HEK293 (cell line): ENCODE measurements around the gene SLC35A2.

Source experiments
- CTCF ChIA-PET: fragments of 350-600 bp; formaldehyde crosslinking; extraction: SDS; loops from one replicate; lab custom pipeline; 2021; ENCODE audit warnings: antibody characterized with exemption; lab: Yijun Ruan, JAX
- POLR2A ChIA-PET: fragments of 300-600 bp; formaldehyde crosslinking; extraction: SDS; loops from one replicate; lab custom pipeline; 2020; ENCODE audit warnings: antibody characterized with exemption, inconsistent platforms; lab: Yijun Ruan, JAX
- H3K27ac ChIP-seq: fragments of 200-500 bp; sonication (Bioruptor generic); 2 replicates; pipeline ENCODE4 v1.5.1; 2014; ENCODE audit warnings: low read depth, low read length, control low read depth, inconsistent platforms; ENCODE audit errors: extremely low read depth
- H3K36me3 ChIP-seq, 2 experiments: fragments of 200-500 bp in 1 of 2; sonication (Bioruptor generic) in 1 of 2; 1 replicate in 1 of 2; 2 replicates in 1 of 2; pipeline ENCODE4 v1.5.1; 2014 to 2017; ENCODE audit warnings: inconsistent platforms in 2 of 2, low read length in 2 of 2; ENCODE audit not compliant: control insufficient read depth in 2 of 2, insufficient read depth in 1 of 2
- H3K4me1 ChIP-seq: fragments of 200-500 bp; sonication (Bioruptor generic); 2 replicates; pipeline ENCODE4 v1.5.1; 2014; ENCODE audit warnings: mild to moderate bottlenecking, low read length, inconsistent platforms; ENCODE audit not compliant: control insufficient read depth, insufficient read depth
- H3K4me3 ChIP-seq: 2 replicates; pipeline ENCODE4 v1.5.1; 2011; ENCODE audit warnings: low read depth, mild to moderate bottlenecking, control low read depth, low read length, moderate library complexity
- H3K9me3 ChIP-seq: fragments of 200-500 bp; sonication (Bioruptor generic); 2 replicates; pipeline ENCODE4 v1.5.1; 2014; ENCODE audit warnings: low read depth, low read length, inconsistent platforms; ENCODE audit not compliant: control insufficient read depth, insufficient read depth
- EGR2 ChIP-seq: fragments of 450-650 bp; formaldehyde crosslinking; IDR thresholded peaks from 2 replicates; pipeline ENCODE4 v1.5.1; 2016; ENCODE audit warnings: low read depth, missing biosample characterization, missing genetic modification characterization
- HOXD13 ChIP-seq: sonication (generic); formaldehyde crosslinking; IDR thresholded peaks from 2 replicates; pipeline ENCODE4 v1.8.0; 2022; ENCODE audit warnings: missing genetic modification reagents, borderline replicate concordance
- OSR2 ChIP-seq: fragments of 450-650 bp; formaldehyde crosslinking; IDR thresholded peaks from 2 replicates; pipeline ENCODE4 v1.5.1; 2016; ENCODE audit warnings: missing biosample characterization, missing genetic modification characterization
- SP3 ChIP-seq: fragments of 450-650 bp; formaldehyde crosslinking; IDR thresholded peaks from 2 replicates; pipeline ENCODE4 v1.5.1; 2016; ENCODE audit warnings: missing biosample characterization, missing genetic modification characterization
- ZBTB17 ChIP-seq: fragments of 450-650 bp; formaldehyde crosslinking; IDR thresholded peaks from 2 replicates; pipeline ENCODE4 v1.5.1; 2016; ENCODE audit warnings: missing biosample characterization, missing genetic modification characterization
- ZBTB20 ChIP-seq: fragments of 450-650 bp; formaldehyde crosslinking; IDR thresholded peaks from 2 replicates; pipeline ENCODE4 v1.5.1; 2016; ENCODE audit warnings: missing biosample characterization, missing genetic modification characterization
- ZFP3 ChIP-seq: fragments of 450-650 bp; formaldehyde crosslinking; IDR thresholded peaks from 2 replicates; pipeline ENCODE4 v1.5.1; 2016; ENCODE audit warnings: low read depth, missing biosample characterization, missing genetic modification characterization
- ZNF132 ChIP-seq: fragments of 450-650 bp; formaldehyde crosslinking; IDR thresholded peaks from 2 replicates; pipeline ENCODE4 v1.5.1; 2017; ENCODE audit warnings: missing biosample characterization, missing genetic modification characterization, borderline replicate concordance
- ZNF140 ChIP-seq: fragments of 450-650 bp; formaldehyde crosslinking; IDR thresholded peaks from 2 replicates; pipeline ENCODE4 v1.5.1; 2016; ENCODE audit warnings: missing biosample characterization, missing genetic modification characterization
- ZNF174 ChIP-seq: fragments of 450-650 bp; formaldehyde crosslinking; IDR thresholded peaks from 2 replicates; pipeline ENCODE4 v1.5.0; 2017; ENCODE audit warnings: missing biosample characterization, mild to moderate bottlenecking, missing genetic modification characterization
- ZNF175 ChIP-seq: fragments of 450-650 bp; formaldehyde crosslinking; IDR thresholded peaks from 2 replicates; pipeline ENCODE4 v1.5.1; 2016; ENCODE audit warnings: missing biosample characterization, missing genetic modification characterization
- ZNF221 ChIP-seq: fragments of 450-650 bp; formaldehyde crosslinking; IDR thresholded peaks from 2 replicates; pipeline ENCODE4 v1.5.1; 2017; ENCODE audit warnings: missing biosample characterization, missing genetic modification characterization, borderline replicate concordance
- ZNF24 ChIP-seq: fragments of 450-650 bp; formaldehyde crosslinking; IDR thresholded peaks from 2 replicates; pipeline ENCODE4 v1.5.1; 2016; ENCODE audit warnings: missing biosample characterization, missing genetic modification characterization
- ZNF302 ChIP-seq: fragments of 450-650 bp; formaldehyde crosslinking; IDR thresholded peaks from 2 replicates; pipeline ENCODE4 v1.5.1; 2016; ENCODE audit warnings: missing biosample characterization, missing genetic modification characterization, low read depth
- ZNF426 ChIP-seq: fragments of 450-650 bp; formaldehyde crosslinking; IDR thresholded peaks from 2 replicates; pipeline ENCODE4 v1.5.1; 2017; ENCODE audit warnings: missing biosample characterization, missing genetic modification characterization, mild to moderate bottlenecking, inconsistent platforms, moderate library complexity
- ZNF549 ChIP-seq: fragments of 450-650 bp; IDR thresholded peaks from 2 replicates; pipeline ENCODE4 v1.5.1; 2018; ENCODE audit warnings: missing biosample characterization, missing genetic modification characterization, mild to moderate bottlenecking, inconsistent platforms, moderate library complexity
- ZNF660 ChIP-seq: fragments of 450-650 bp; IDR thresholded peaks from 2 replicates; pipeline ENCODE4 v1.5.1; 2018; ENCODE audit warnings: missing biosample characterization, mild to moderate bottlenecking, missing genetic modification characterization
- ZNF701 ChIP-seq: fragments of 450-650 bp; formaldehyde crosslinking; IDR thresholded peaks from 2 replicates; pipeline ENCODE4 v1.5.1; 2016; ENCODE audit warnings: missing biosample characterization, missing genetic modification characterization
- ZNF792 ChIP-seq: fragments of 450-650 bp; formaldehyde crosslinking; IDR thresholded peaks from 2 replicates; pipeline ENCODE4 v1.5.1; 2016; ENCODE audit warnings: missing biosample characterization, missing genetic modification characterization
- ZNF830 ChIP-seq: fragments of 450-650 bp; IDR thresholded peaks from 2 replicates; pipeline ENCODE4 v1.5.0; 2018; ENCODE audit warnings: missing biosample characterization, missing genetic modification characterization, low read depth, mild to moderate bottlenecking, moderate library complexity
- ZXDB ChIP-seq: fragments of 450-650 bp; formaldehyde crosslinking; IDR thresholded peaks from 2 replicates; pipeline ENCODE4 v1.5.1; 2016; ENCODE audit warnings: missing biosample characterization, missing genetic modification characterization
- TF ChIP-seq, protein P1 (sequence below): fragments of 450-650 bp; formaldehyde crosslinking; IDR thresholded peaks from 2 replicates; pipeline ENCODE4; 2016; ENCODE audit warnings: missing biosample characterization, missing genetic modification characterization
- TF ChIP-seq, protein P2 (sequence below): fragments of 450-650 bp; formaldehyde crosslinking; IDR thresholded peaks from 2 replicates; pipeline ENCODE4 v1.5.1; 2017; ENCODE audit warnings: missing biosample characterization, missing genetic modification characterization
- TF ChIP-seq, protein P3 (sequence below): fragments of 450-650 bp; formaldehyde crosslinking; IDR thresholded peaks from 2 replicates; pipeline ENCODE4 v1.5.1; 2016; ENCODE audit warnings: missing biosample characterization, missing genetic modification characterization
- TF ChIP-seq, protein P4 (sequence below): fragments of 450-650 bp; formaldehyde crosslinking; IDR thresholded peaks from 2 replicates; pipeline ENCODE4 v1.5.1; 2017; ENCODE audit warnings: missing biosample characterization, missing genetic modification characterization

SLC35A2 gene

DNA sequence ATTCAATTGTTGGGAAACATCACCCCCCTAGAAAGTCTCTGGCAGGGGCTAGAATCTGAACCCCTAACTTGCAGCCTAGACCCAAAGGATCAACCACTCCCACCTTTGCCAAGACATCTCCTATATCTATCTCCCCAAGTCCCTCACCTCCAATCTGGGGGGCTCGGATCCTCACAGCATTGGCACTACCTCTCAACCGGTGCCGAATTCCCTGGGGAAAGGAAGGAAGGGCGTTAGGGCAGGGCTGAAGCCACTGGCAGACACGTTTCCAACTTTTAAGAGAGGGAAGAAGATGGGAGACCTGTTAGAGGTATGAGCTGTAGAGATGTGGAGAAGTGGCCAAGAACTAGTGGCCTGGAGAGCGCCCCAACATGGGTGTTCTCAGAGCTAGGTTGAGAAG, 16.6 kb downstream of the SLC35A2 start (continued):
- TF ChIP-seq ZNF549, result no peak
- TF ChIP-seq ZNF221 (tag by site-specific recombination), result no peak
- TF ChIP-seq ZNF426 (tag by site-specific recombination), result no peak
- no peak for TF ChIP-seq ZNF132 (tag by site-specific recombination)
- TF ChIP-seq, protein P1, sequence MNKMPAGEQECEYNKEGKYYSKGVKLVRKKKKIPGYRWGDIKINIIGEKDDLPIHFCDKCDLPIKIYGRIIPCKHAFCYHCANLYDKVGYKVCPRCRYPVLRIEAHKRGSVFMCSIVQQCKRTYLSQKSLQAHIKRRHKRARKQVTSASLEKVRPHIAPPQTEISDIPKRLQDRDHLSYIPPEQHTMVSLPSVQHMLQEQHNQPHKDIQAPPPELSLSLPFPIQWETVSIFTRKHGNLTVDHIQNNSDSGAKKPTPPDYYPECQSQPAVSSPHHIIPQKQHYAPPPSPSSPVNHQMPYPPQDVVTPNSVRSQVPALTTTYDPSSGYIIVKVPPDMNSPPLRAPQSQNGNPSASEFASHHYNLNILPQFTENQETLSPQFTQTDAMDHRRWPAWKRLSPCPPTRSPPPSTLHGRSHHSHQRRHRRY (tag by site-specific recombination), result no peak

DNA sequence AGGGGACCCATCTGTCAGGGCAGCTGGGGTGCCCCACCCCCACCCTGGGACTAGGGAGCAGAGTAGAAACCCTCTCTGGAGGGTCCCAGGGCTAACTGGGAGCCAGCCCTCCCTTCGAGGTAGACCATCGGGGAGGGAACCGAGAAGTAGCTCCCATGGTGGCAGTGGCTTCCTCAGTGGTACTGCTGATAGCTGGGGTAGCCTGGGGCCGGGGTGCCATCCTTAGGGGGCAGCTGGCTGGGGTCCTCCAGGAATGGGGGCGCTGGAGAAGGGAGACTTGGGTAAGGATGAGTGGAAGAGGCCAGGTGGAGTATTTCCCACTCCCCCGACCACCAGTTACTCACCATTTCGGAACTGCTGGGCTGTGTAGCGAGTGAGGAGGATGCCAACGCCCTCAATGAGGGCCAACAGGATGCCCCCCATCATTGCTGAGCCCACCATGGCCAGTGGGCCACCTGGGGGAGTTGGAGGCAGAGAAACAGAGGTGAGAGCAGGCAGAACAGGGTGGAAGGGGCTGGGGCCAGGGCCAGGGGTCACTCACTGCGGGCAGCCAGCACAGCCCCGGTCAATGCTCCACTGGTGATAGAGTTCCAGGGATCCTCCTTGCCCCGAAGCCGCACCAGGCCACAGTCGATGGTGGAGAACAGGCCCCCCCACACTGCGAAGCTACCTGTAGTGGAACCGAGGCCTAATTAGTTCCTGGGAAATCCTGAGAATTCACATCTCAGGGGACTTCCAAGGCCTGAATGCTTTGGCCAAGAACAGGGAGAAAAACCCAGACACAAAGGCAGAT, 17.7 kb downstream of the SLC35A2 start:
- POLR2A ChIA-PET, result no interaction called here
- Histone ChIP-seq H3K4me1 (no peaks in the 10 kb centered on the region), H3K27ac (no peak overlapping the region), H3K36me3 (peaks cover 6 to 29% of the 10 kb centered on the region in 2 experiments), H3K4me3 (no peak overlapping the region), H3K9me3 (no peaks in the 10 kb centered on the region)
- TF ChIP-seq ZNF175 (no peak), ZXDB (tag by site-specific recombination) (no peak), ZNF302 (tag by site-specific recombination) (no peak), EGR2 (tag by site-specific recombination) (no peak), OSR2 (tag by site-specific recombination) (no peak), ZNF701 (tag by site-specific recombination) (no peak), ZBTB17 (tag by site-specific recombination) (no peak), ZNF24 (tag by site-specific recombination) (no peak), ZNF792 (no peak)
- TF ChIP-seq, protein P2, sequence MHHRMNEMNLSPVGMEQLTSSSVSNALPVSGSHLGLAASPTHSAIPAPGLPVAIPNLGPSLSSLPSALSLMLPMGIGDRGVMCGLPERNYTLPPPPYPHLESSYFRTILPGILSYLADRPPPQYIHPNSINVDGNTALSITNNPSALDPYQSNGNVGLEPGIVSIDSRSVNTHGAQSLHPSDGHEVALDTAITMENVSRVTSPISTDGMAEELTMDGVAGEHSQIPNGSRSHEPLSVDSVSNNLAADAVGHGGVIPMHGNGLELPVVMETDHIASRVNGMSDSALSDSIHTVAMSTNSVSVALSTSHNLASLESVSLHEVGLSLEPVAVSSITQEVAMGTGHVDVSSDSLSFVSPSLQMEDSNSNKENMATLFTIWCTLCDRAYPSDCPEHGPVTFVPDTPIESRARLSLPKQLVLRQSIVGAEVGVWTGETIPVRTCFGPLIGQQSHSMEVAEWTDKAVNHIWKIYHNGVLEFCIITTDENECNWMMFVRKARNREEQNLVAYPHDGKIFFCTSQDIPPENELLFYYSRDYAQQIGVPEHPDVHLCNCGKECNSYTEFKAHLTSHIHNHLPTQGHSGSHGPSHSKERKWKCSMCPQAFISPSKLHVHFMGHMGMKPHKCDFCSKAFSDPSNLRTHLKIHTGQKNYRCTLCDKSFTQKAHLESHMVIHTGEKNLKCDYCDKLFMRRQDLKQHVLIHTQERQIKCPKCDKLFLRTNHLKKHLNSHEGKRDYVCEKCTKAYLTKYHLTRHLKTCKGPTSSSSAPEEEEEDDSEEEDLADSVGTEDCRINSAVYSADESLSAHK (tag by site-specific recombination), result no peak
- CTCF ChIA-PET, result interaction anchor here (0.5 to 0.6 kb wide), 3 partner anchors 92 to 1448 kb away, joined by 3 to 6 read pairs (median 6); partner anchors contain the start of gene HDAC6

DNA sequence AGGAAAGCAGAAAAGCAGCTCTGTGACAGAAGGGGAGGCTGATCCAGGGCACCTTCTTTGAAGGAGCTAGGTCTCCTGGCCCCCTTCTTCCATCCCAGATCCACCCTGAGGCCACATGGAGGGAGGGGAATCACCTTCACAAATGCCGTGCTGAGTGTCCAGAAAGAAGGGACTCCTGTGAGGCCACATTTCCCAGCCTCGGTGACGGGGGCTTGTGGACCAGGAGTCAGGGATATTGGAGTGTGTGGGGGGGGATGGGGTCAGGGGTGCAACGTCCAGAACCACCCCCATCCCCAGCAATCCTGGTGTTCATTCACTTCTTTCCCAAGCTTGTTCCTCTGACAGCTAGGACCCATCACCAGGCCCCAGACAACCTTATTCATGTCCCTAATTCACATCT, 18.6 kb downstream of the SLC35A2 start:
- CTCF ChIA-PET, result interaction anchor here (0.6 to 1.5 kb wide), 2 partner anchors 54 to 121 kb away, joined by 3 to 9 read pairs; no protein-coding TSS in a partner anchor
- POLR2A ChIA-PET, result interaction anchor here (1.9 kb wide), 2 partner anchors 91 to 217 kb away, joined by 4 to 8 read pairs; partner anchors contain the start of gene HDAC6
- no peak overlapping the region for H3K4me3 ChIP-seq
- H3K4me1 ChIP-seq, result no peaks in the 10 kb centered on the region
- H3K36me3 ChIP-seq, result peaks cover 6 to 29% of the 10 kb centered on the region in 2 experiments
- no peaks in the 10 kb centered on the region for H3K9me3 ChIP-seq
- no peak overlapping the region for H3K27ac ChIP-seq
- TF ChIP-seq ZNF830 (tag by site-specific recombination), result no peak
- no peak for TF ChIP-seq SP3 (tag by site-specific recombination)
- TF ChIP-seq, protein P3, sequence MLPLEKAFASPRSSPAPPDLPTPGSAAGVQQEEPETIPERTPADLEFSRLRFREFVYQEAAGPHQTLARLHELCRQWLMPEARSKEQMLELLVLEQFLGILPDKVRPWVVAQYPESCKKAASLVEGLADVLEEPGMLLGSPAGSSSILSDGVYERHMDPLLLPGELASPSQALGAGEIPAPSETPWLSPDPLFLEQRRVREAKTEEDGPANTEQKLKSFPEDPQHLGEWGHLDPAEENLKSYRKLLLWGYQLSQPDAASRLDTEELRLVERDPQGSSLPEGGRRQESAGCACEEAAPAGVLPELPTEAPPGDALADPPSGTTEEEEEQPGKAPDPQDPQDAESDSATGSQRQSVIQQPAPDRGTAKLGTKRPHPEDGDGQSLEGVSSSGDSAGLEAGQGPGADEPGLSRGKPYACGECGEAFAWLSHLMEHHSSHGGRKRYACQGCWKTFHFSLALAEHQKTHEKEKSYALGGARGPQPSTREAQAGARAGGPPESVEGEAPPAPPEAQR, result no peak
- no peak for TF ChIP-seq ZNF140
- TF ChIP-seq, protein P1 (tag by site-specific recombination), result no peak
- TF ChIP-seq HOXD13 (CRISPR knock-in tag), result no peak
- TF ChIP-seq ZFP3, result no peak
- no peak for TF ChIP-seq ZBTB17 (tag by site-specific recombination)
- no peak for TF ChIP-seq ZNF174 (tag by site-specific recombination)
- no peak for TF ChIP-seq ZBTB20 (tag by site-specific recombination)
- no peak for TF ChIP-seq ZNF426 (tag by site-specific recombination)
- no peak for TF ChIP-seq ZNF660 (tag by site-specific recombination)
- TF ChIP-seq, protein P4, sequence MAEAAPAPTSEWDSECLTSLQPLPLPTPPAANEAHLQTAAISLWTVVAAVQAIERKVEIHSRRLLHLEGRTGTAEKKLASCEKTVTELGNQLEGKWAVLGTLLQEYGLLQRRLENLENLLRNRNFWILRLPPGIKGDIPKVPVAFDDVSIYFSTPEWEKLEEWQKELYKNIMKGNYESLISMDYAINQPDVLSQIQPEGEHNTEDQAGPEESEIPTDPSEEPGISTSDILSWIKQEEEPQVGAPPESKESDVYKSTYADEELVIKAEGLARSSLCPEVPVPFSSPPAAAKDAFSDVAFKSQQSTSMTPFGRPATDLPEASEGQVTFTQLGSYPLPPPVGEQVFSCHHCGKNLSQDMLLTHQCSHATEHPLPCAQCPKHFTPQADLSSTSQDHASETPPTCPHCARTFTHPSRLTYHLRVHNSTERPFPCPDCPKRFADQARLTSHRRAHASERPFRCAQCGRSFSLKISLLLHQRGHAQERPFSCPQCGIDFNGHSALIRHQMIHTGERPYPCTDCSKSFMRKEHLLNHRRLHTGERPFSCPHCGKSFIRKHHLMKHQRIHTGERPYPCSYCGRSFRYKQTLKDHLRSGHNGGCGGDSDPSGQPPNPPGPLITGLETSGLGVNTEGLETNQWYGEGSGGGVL, result no peak
